ENCODE measurements around the gene NMUR1.
"Not testable (repeated sequence)": the region's sequence is repeated elsewhere in the genome, so short reads cannot be mapped to it uniquely, and the experiment has no call there.

NMUR1 gene, protein sequence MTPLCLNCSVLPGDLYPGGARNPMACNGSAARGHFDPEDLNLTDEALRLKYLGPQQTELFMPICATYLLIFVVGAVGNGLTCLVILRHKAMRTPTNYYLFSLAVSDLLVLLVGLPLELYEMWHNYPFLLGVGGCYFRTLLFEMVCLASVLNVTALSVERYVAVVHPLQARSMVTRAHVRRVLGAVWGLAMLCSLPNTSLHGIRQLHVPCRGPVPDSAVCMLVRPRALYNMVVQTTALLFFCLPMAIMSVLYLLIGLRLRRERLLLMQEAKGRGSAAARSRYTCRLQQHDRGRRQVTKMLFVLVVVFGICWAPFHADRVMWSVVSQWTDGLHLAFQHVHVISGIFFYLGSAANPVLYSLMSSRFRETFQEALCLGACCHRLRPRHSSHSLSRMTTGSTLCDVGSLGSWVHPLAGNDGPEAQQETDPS

DNA sequence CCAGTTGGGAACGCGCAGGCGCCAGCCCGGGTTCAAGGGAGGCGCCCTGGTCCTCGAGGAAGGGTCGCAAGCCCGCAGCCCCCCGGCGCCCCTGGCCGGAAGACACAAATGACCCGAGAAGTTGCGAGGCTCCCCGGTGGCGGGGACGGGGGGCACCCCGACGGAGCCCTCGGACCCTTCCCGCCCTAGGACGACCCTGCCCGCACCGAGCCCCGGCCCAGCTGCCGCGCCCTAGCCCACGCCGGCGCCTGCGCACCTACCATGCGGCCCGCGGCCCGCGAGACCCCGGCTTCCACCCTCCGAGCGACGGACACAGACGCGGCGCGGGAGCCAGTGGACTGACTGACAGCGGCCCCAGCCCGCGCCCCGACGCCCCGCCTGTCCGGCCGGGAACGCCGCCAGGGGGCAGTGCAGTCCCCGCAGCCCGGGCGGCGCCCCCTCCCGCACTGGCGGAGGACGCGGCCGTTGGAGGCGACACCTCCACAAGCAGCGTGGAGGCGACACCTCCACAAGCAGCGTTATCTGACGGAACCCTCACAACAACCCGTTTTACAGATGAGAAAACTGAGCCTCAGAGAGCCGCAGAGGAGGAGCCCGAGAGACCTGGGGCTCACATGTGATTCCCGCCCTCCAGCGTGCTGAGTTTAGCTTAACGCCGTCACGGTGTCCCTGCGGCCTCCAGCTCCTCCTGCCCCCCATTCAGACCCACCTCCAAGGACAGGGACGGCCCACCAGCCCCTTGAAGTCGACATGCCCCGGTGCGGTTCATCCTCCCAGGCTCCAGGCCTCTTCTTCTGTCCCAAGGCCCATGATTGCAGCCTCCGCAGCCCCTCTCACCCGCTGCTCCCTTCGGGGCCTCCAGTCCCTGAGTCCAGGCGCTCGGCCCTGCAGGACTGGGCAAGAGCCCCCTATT lies at the start of gene NMUR1:
NMUR1 (minus strand) TSS at position 347 of the 913 bp plus-strand sequence; CDS start at position 263, 84 bp downstream.
- DNase-seq, result peak in 1 of 2 donors; percentile 58

DNA sequence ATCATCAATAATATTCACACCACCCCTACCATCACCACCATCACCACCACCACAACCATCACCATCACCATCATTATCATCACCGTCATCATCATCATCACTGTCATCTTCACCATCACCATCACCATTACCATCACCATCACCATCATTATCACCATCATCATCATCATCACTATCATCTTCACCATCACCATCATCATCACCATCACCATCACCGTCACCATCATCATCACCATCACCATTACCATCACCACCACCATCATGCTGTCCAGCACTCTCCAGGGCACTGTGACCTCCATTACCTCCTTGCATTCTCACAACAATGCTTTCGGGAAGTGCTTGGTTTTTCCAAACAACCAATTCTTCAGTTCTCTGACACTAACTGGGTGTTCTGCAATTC lies 49.3 kb upstream of the NMUR1 start:
- no peak for DNase-seq

DNA sequence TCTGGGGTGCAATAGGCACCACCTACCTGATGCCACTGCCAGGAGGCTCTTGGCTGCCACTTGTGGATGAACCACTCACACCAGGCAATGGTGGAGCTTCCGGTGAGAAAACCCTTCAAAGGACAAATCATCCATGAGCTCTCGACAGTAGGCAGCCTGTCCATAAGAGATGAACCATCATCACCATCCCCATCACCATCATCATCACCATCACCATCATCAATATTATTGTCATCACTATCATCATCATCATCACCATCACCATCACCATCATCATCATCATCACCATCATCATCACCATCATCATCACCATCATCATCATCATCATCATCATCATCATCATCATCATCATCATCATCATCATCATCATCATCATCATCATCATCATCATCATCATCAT lies 48.4 kb upstream of the NMUR1 start:
- DNase-seq, result not testable (repeated sequence)

DNA sequence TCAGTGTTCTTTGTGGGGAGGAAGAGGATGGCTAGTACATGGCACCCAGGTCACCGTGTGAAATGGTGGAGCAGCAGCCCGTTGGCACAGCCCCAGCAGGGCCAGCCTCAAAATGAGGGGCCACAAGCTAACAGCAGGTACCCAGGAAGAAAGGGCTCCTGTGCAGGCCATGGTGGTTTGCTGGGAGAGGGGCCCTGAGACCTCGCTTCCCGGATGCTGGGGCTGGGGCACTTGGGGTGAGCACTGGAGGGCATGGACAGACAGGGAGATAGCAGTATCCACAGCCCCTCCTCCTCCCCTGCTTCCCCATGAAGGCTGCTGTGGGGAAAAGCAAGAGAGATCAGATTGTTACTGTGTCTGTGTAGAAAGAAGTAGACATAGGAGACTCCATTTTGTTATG lies 46.2 kb upstream of the NMUR1 start:
- no peak for DNase-seq

DNA sequence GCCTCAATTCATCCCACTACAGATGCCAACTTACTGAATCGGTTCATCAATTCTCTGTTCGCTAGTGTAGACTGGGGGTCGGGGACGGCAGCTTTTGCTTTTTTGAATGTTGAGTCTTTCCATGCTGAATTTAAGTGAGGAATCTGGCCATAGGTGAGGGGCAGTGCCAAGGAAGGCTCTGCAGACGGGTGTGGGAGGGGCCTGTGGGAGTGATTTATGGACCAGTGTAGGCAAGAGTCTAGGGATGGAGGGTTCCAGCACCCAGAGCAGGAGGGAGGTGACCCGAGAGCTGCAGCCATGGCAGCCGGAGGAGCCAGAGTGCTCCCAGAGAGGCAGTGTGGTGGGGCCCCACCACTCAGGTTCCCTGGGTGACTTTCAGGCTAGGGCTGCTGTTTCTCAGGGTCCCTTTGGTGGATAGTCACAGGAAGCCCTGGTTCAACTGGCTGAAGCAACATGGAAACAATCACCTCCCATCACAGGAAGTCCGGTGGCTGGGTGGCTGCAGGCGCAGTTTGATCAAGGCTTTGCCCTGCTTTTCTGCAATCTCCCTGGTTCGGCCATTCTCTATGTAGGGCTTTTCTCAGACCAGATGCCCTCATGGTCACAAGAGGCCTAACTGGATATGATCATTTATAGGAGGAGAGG lies 45.5 kb upstream of the NMUR1 start:
- DNase-seq, result no peak

DNA sequence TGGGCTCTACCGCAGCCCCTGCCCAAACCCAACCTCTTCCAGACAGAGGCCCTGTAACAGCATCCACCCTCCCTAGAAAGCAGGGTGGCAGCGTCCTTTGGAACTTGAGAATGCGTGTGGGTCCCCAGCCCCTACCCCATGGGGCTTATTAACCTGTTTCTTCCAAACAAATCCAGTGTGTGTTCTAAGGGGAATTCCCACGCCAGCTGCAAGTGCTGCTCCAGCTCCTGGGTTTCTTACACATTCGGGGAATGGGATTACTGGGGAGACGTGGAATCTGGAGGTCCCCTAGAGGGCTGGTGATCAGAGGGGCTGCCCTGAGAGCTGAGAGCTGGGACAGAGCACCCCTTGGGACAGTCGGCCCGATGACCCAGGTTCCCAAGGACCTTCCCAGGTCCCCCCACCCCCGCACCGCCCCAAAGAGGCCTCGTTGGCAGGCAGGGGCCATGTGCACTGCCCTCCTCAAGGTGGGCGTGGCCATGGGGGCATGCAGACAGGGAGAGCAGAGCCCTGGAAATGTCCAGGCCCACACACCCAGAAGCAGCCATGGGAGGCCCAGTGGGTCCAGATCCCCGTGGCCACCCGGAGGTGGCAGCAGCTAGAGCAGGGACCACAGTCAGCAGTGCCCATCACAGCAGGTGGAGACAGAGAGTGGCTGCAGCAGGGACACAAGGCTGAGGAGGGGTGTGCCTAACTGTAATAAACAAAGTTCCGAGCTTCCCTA lies 43.6 kb upstream of the NMUR1 start:
- DNase-seq, result no peak

DNA sequence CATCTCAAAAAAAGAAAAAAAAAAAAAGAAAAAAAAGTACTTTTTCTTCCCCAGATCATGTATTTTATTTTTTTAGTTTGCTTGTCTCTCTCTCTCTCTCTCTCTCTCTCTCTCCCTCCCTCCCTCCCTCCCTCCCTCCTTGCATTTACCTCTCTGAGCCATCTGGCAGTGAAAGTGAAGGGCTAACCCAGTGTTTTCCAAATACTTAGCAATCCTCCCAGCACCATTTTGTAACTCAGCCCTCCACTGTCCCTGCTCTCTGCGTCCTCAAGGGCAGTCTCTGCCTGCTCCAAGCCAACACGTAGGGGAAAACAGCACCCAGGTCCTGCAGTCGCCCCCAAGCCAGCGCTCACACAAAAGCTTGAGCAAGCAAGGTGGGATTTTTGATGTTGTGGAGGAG lies 42.9 kb upstream of the NMUR1 start:
- DNase-seq, result no peak

DNA sequence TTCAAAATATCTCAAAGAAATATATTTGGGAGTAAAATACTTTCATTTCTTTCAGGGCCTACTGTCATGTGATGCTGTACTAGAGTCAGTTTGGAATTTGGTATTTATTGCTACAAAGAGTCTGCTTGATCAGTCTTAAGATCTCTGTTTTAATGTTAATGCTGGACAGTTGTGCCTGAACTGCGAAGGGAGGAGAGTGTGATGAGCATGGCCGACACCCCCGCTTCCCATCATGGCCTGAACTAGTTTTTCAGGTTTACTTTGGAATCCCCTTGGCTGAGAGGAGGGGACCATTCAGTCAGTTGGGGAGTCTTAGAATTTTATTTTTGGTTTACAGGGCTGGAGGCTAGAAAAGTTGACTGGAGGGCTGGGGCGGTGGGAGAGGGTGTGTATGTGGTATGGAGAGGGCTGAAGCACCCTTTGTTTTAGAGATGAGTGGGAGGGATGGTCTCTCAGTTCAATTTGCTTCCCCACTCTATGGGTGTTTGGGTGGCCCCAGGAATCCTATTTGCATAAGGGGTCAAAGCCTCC lies 41.5 kb upstream of the NMUR1 start:
- no peak for DNase-seq

DNA sequence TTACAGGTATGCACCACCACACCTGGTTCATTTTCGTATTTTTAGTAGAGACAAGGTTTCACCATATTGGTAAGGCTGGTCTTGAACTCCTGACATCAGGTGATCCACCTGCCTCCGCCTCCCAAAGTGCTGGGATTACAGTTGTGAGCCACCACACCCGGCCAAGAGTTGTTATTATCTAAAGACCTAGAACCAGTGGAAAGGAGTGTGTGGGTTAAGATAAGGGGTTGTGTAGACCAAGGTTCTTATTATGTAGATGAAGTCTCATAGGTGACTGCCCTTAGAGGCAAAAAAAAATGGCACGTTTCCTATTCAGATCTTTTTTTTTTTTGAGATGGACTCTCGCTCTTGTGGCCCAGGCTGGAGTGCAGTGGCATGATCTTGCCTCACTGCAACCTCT lies 40.7 kb upstream of the NMUR1 start:
- not testable (repeated sequence) for DNase-seq

DNA sequence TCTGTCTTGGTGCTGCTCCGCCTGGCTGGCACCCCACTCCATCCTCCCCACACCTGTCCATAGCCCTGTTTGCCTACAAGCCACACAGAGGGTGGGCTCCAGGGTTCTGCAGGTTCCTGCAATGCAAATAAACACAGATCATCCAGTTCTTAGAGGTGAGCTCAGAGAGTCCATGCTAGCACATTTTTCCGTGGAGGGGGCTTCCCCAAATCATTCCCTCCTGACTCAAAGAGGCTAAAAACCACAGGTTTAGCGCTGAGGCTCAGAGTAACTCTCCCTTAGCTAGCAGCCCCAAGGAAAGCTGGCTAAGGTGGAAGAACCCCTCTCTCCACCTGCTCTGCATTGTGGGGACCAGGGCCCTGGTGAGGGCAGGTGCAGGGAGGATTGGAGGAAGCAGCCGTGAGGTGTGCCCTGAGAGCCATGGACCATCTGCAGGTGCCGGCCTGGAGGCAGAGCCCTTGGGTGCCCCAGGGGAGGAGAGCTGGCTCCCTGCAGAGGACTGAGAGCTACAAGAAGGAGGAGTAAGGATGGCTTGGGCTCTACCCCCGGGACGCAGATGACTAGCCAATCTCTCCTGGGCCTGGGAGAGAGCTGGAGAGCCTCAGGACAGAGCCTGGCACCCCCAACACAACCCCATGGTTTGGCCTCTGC lies 38.7 kb upstream of the NMUR1 start:
- no peak for DNase-seq

DNA sequence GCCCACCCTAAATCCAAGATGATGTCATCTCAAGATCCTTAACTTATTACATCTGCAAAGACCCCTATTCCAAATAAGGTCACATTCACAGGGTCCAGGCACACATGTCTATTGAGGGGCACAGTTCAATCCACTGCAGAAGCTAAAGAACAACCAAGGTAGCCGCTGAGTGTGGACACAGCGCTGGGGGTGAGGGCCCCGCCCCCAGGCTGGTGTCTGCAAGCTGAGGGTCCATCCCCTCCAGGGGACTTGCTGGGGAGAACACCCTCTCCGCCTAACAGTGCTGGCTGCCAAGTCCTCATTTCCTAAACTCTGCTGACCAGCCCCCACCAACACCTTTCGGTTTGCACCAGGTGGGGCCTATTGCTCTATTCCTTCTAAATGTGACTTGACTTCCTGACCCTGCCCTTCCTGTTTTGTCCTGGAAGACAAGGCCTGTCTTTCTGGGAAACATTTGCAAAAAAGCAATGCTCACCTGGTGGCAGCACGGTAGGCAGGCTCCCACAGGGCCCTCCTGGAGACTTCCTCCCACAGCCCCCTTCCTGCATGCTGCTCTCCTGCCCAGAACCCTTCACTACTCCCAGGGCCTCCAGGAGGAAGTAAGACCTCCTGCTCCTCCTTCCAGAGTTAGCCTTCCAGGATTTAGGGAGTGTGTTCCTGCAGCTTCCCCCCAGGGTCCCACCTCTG lies 38.0 kb upstream of the NMUR1 start:
- DNase-seq, result no peak

DNA sequence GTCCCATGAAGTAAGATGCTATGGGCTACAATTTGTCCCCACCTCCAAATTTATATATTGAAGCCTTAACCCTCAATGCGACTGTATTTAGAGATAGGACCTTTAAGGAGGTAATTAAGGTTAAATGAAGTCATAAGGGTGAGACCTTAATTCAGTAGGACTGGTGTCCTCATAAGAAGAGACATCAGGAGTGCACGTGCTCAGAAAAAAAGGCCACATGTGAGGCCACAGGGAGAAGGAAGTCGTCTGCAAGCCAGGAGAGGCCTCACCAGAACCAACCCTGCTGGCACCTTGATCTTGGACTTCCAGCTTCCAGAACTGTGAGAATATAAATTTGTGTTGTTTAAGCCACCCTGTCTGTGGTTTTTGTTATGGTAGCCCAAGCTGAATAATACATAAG lies 36.9 kb upstream of the NMUR1 start:
- no peak for DNase-seq

DNA sequence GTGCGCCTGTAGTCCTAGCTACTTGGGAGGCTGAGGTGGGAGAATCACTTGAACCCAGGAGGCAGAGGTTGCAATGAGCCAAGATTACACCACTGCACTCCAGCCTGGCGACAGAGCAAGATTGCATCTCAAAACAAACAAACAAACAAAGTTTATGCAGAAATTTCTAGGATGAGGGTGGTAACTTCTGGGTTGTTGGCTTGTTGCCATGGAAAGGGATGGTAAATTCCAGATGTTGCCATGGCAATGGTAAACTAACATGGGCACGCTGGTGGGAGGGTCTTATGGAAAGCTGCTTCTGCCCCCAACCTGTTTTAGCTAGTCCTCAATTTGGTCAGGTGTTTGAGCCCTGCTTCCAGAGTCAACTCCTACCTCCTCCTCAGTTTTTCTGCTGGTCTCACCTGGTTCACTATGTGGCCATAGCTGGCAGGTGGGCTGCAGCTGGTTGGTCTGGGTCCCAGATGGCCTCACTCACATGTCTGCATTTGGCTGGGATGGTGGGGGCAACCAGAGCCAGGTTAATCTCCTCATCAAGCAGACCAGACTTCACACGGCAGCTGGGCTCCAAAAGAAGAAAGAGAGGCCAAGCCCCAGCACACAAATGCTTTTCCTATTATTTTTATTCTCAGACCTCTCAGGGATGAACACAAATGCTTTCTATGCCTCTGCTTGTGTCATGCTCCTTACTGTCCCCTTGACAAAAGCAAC lies 35.8 kb upstream of the NMUR1 start:
- no peak for DNase-seq

DNA sequence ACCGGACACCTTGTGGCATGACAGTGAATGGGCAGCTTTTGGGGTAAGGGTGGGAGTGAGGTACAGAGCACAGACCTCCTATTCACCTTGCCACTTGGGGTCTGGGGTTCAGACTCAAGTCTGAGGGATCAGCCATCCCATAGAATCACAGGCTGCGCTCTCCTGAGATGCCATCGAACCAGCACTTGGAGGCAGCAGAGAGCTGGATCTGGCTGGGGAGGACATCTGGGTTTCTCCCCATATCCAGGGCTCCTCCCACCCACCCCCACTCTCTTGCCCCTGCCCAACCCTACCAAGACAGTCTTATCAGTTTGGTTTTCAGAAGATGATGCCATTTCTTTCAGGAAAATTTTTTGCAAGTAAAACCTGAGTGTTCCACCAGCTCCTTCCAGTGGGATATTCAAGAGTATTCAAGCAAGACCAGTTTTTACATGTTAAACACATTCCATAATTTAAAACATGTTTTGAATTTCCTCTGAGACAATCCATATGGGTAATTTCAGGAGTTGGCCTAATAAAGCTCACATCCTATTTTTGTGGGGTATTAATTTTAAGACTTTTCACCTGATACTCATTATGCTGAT lies 33.2 kb upstream of the NMUR1 start:
- peak; percentile 55 to 70 for DNase-seq

DNA sequence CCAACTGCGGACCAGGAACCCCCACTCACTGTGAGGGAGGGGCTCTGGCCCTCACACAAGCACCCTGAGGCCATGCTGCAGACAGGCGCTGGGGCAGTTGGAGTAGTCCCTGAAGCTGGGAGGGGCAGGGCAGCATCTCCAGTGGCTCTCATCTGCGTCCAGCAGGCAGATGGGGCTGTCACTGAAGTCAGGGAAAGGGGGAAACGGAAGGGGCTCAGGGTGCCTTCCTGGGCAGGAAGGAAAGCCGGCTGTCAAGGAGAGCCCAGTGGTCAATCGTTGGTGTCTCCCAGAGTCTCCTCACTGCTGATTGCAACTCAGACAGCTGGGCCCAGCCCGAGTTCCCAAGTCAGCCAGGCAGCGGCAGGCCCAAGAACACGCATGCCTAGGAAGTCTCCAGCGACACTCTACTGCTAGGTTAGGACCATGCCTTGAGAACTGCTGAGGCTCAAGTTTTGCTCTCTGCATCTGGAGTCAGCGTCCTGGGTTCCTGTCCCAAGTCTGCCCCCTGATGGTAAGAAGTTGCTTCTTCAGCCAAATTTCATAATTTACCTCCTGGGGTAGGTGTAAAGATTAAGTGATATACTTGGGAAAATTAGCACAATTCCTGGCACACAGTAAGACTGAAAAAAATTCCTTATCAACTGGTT lies 27.4 kb upstream of the NMUR1 start:
- peak; percentile 76 to 88 for DNase-seq

DNA sequence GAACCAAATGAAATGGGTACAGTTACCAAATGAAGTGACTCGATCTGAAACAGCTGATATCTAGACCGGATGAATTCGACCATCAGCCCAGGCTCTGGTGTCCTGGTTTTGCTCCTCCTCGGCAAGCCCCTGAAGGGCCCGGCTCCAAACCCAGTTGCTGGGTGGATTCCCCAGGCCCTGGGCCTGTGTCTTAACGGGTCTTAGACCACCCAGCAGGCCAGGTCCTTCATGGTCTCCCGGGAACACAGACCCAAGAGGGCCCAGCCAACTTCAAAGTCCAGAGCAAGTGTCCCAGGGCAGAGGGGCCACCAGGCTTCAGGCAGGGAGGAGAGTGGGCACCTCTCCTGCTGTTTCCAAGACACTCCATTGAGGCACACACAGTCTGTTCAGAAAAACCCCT lies 26.7 kb upstream of the NMUR1 start:
- DNase-seq, result no peak

DNA sequence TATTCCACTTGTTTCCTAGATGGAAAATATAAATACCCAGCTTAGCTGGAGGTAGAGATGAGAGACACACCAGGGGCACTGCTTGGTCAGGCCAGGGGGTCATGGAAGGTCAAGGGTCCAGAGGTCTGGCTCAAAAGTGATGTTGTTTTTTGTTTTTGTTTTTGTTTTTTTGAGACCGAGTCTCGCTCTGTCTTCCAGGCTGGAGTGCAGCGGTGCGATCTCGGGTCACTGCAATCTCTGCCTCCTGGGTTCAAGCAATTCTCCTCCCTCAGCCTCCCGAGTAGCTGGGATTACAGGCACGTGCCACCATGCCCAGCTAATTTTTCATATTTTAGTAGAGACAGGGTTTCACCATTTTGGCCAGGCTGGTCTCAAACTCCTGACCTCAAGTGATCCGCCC lies 26.3 kb upstream of the NMUR1 start:
- not testable (repeated sequence) for DNase-seq

DNA sequence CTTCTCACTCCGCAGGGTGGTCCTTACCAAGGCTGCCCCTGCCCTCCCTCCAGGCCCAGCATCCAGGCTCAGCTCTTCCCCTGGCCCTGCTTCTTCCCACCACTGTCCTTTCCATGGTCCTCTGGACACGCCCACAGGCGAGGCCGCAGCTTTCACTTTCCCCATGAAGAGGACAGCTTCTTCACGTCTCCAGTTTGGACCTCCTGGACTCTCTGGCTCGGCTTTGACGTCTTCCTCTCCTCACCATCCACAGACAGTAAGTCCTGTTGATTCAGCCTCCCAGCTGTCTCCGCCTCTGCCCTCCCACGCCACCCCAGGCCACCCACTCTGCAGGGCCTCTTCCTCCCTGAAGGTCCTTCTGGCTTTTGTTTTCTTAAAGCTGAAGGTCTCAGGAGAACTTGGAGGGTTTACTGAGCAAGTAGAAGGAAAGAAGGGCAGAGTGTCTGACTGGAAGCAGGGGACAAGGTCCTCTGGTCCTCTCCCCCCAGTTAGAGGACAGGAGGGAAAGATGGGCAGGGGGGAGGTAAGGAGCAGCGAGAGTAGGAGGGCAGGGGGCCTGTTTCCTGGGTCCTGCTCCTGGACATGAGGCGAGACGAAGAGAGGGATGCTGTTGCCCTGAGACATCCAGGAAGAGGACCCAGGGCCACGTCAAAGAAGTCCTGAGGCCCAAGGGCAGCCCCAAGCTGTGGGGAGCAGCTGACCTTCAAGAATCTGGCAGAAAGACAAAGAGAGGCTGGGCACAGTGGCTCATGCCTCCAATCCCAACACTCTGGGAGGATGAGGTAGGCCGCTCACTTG lies 24.7 kb upstream of the NMUR1 start:
- peak; percentile 54 to 60 for DNase-seq

DNA sequence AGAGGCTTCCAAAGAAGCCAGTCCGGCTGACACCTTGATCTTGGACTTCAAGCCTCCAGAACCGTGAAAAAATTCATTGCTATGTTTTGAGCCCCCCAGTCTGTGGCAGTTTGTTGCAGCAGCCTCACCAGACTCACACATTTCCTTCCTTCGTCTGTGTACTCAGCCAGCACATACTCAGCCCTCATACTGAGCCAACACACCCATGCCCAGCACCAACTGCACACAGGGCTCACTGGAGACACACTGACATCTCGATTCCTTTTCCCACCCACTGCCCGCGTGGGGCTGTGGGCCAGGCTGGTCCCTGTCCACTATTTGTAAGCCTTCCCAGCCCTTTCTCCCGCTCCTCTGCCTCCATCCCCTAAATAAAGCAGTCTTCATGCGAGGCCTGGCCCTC lies 24.1 kb upstream of the NMUR1 start:
- no peak for DNase-seq
